ENCODE results near the gene AKR7A2.
"Not testable (repeated sequence)": the region's sequence is repeated elsewhere in the genome, so short reads cannot be mapped to it uniquely, and the experiment has no call there.

GRCh38 chr1:19269427-19270342 is 42.3 kb downstream of the AKR7A2 start:
- TF ChIP-seq CTCF, POLR2A (IDR thresholded peaks at IDR 0.05): not testable (repeated sequence)
